C4-2B (cell line): ENCODE measurements around the gene ZBTB20.

Source experiments
- ZFX ChIP-seq: fragments of 450-650 bp; IDR thresholded peaks from 2 replicates; pipeline ENCODE4 v1.6.1; 2017
- TF ChIP-seq, protein P1 (sequence below): fragments of 450-650 bp; conservative IDR thresholded peaks from 2 replicates; pipeline ENCODE4 v1.5.1; 2017; ENCODE audit warnings: mild to moderate bottlenecking

DNA sequence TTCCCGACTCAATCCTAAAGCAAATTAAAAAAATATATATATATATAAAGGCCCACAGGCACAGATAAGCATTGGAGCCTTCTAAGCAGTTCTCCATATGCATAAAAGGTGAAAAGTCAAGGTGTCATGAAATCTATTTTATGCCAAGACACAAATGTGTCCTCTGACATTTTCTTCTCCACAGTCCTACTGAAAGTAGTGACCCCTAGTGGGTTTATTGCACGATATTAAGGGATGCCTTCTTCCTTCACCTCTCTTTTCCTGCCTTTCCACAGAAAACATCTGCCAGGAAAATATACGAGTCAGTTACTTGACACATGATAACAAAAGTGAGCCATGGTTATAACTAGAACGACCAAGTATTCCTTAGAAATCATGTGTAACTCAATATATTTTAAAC is 550.1 kb downstream of the ZBTB20 start:
- TF ChIP-seq, protein P1, sequence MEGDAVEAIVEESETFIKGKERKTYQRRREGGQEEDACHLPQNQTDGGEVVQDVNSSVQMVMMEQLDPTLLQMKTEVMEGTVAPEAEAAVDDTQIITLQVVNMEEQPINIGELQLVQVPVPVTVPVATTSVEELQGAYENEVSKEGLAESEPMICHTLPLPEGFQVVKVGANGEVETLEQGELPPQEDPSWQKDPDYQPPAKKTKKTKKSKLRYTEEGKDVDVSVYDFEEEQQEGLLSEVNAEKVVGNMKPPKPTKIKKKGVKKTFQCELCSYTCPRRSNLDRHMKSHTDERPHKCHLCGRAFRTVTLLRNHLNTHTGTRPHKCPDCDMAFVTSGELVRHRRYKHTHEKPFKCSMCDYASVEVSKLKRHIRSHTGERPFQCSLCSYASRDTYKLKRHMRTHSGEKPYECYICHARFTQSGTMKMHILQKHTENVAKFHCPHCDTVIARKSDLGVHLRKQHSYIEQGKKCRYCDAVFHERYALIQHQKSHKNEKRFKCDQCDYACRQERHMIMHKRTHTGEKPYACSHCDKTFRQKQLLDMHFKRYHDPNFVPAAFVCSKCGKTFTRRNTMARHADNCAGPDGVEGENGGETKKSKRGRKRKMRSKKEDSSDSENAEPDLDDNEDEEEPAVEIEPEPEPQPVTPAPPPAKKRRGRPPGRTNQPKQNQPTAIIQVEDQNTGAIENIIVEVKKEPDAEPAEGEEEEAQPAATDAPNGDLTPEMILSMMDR, result peak; percentile 9; the same call in 1 of the 2 replicates
- TF ChIP-seq ZFX, result no peak
